GDM1 (cell line): ENCODE data around the gene CYP2U1.
"Not testable (repeated sequence)": the region's sequence is repeated elsewhere in the genome, so short reads cannot be mapped to it uniquely, and the experiment has no call there.

Experiments used
- DNase-seq: peaks from one replicate; lab custom pipeline; 2025; lab: John Stamatoyannopoulos, UW

CYP2U1 gene

GRCh38 chr4:107930821-107931774 is at the start of gene CYP2U1:
Gene CYP2U1, plus strand, starts transcription at chr4:107931549. Its CDS starts 95 bp downstream, at chr4:107931644.
- no peak for DNase-seq

- no peak for DNase-seq
These were observed 45.5 kb upstream of the CYP2U1 start for GRCh38 chr4:107885865-107886264.

GRCh38 chr4:107888237-107888636 is 43.1 kb upstream of the CYP2U1 start:
- no peak for DNase-seq

DNA sequence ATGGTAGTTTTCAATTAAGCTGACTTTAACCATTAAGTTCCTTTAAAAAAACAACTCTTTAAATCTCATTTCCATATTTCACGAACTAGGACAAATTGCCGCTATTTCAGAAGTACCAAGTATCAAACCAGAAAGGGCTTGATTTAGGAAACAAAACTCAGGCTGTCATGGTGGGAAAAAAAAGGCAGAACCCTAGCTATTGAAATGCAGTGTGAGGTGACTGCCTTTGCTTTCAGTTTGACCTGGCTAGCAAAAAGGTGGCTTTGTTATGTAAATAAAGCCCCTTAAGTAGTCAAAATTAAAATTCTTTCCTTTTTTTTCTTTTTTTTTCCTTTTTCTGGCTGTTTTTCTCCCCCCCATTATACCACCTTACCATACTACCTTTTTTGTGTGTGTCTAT is 40.6 kb upstream of the CYP2U1 start:
- DNase-seq: no peak

GRCh38 chr4:107891299-107891698 is 40.0 kb upstream of the CYP2U1 start:
- DNase-seq: no peak

DNA sequence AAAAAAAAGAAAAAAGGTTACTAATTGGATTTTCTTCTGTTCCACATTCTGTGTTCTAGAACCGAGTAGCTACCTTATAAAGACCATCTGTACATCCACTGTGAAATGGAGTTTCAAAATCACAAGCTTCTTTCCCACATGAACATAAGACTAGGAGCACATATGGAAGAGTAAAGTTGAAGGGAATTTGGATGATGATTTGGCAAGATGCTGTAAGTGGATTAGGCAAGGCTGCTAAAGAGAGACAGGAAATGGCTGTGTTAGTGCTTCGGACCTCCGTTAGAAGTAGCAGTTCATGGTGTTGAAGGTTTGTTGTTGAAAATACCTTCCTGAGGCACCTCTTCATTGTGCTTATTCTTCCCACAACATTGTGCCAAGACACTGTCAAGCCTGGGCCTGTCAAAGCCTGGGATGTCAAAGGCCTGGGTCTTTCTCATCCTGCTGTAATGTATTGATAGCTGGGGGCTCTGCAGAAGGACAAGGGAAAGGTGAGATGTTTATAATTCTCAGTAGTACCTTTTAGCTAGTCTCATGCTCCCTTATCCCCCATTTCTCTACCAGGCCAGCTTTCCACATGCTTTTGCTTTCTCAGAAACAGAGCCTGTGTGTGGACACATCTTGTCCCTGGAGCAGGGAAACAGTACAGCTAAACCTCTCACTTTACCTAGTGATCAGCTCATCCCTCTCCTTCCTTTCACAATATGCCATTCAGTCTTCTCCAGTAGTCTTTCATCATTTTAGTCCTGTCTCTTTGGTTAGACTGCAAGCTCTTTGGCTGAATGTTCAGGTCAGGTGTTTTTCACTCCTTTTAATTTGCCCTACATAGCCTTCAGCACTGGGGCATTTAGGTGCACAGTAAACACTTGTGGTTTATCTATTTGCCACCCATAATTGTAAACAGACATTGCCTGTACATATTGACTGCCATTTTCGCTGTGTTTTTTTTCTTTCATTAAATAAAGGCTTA is 37.9 kb upstream of the CYP2U1 start:
- no peak for DNase-seq

DNA sequence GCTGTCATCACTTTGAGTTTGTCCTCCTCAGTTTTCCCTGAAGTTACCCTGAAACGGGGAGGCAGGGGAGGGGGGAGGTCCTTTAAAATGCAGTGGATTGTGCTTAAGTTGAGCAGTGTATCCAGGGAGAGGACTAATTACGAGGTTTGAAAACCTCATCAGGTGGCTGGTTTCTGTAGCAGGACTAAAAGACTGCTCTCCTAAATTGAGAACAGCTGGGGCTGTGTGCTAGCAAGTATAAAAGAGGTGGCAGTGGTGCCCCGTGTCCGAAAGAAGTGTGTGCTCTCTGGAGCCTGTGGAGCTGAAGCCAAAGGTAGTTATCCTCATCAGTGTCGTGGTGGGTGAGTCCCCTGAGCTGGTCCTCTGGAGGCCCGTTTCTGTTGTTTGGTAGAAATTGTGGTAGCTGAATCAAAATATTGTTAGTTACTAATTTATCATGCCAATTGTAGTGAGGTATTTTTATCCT is 37.2 kb upstream of the CYP2U1 start:
- DNase-seq: no peak

DNA sequence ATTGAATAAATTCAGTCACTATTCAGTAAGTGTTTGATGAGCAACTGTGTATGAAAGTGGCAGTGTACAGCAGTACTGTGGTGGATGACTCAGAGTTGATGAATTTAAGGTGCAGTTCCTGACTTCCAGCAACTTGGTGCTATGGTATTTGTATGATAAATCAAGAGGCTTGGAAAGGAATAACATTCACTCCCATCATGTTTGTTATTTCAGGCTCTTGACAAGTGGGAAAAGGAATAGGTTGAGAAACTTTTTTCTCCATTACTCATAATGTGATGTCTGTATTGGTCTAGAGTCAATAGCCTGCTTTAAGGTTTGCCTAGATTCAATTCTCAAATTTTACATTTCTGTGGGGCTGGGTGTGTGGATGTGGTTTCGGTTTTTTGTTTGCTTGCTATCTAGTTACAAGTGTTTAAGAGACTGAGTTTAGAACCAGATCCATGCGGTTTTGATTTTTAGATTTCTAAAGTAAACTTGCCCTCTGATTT is 35.1 kb upstream of the CYP2U1 start:
- no peak for DNase-seq

DNA sequence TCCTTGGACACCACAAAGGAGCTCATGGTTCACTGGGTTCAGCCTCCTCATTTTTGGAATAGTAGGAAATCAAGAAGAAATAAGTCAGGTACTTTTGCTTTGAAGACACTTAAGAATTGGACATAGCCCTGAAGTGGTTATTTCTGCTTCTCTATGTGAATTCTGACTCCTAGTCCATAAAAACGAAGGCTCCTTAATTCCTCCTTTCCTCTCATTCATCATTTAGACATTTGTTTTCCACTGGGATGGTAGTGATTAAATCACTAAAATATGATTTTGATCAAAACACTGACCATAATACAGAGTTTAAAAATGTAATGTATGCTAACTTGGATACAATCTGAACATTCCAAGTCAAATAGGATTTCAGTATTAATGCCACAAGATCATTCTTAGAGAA is 34.7 kb upstream of the CYP2U1 start:
- DNase-seq: no peak

GRCh38 chr4:107897823-107898222 is 33.5 kb upstream of the CYP2U1 start:
- DNase-seq: no peak

- DNase-seq: no peak
These were observed 31.3 kb upstream of the CYP2U1 start for GRCh38 chr4:107900067-107900466.

GRCh38 chr4:107900508-107900907 is 30.8 kb upstream of the CYP2U1 start:
- DNase-seq: no peak

GRCh38 chr4:107901213-107901934 is 30.0 kb upstream of the CYP2U1 start:
- DNase-seq: no peak

DNA sequence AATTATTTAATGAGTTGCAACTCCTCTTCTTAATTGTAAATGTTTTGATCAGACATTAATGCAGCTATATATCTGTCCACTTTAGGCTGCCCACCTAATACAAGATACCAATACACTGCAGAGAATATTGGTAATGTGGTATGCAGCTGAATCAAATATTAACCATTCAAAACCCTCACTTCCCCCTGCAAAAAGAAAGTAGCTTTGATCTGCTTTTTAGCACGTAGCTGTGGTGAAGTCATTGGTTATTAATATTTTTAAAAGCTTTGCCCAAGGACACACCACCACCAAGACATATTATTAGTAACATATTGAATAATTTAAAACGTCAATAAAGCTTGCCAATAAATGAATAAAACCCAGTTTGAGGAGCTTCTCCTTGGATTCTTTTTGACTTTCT is 28.6 kb upstream of the CYP2U1 start:
- DNase-seq: no peak

- DNase-seq: not testable (repeated sequence)
These were observed 26.3 kb upstream of the CYP2U1 start for GRCh38 chr4:107905082-107905481.

DNA sequence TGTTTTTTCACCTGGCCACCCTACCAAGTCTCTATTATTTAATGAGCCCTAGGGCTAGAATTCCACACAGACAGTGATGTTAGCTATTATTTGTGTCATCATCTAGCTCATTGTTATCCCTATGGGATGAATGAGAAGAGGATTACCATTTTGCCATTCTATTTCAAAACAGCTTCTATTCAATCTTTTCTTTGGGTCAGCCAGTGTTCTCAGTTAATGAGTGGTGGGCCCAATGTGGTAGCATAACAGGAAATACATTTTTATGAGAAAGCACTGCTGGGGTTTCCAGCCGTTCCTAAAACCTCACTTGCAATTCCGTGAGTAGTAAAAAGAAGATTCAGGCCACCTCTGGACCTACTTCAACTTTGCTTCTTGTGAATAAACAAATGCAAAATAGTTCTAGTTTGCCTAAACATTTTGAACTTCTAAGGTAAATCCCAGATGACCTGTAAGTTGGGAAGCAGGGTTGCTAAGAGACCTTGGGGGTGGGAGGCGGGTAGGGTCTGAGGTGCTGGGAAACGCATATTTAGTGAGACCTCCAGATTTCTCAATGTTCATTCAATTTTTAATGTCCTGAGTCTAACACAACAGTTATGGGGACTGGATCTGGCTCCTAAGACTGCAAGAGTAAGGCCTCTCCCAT is 24.8 kb upstream of the CYP2U1 start:
- DNase-seq: no peak

- DNase-seq: no peak
These were observed 23.0 kb upstream of the CYP2U1 start for GRCh38 chr4:107908377-107908776.

DNA sequence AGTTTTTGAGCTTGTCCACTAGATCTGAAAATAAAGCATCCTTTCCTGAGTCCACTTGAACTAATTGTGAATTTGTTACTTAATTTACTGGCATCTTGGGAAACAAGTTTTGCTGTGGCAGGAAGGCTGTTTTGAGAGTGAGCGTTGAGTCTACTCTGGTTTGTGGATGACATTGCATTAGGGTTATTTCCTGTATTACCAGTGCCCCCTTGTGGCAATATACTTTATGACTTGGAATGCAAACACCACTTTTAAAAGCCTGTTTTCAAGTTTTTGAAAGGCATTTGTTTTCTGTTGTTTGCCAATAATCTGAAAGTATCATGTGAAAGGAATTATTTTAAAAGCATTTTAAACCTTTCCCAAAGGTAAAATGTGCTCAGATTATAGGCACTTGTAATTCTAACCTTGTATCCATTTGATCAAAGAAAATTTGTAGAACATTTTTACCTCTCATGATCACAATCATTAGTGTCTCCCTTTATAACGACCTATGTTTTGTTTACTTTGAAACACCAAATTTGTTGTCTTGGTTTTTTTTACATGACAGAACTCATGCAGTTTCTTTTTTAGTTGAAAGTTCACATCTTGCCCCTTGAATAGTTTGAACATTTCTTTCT is 18.0 kb upstream of the CYP2U1 start:
- peak; percentile 18 for DNase-seq

DNA sequence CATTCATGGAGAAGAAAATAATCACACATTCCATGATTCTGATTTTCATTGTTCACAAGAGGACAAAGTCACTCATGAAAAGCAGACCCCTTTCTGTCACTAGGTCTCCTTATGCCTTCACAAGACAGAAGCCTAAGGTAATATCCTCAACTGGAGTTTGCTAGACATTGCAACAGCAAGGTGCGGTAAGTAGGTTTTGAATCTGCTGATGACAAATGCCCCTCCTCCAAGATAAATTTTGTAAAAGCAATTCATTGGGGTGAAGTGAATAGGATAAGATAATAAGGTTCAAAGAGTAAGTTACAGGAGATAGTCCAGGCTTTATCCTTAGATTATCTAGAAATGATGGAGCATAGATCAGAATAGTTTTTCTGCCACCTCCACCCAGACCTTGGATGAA is 16.1 kb upstream of the CYP2U1 start:
- DNase-seq: no peak

GRCh38 chr4:107916623-107917022 is 14.7 kb upstream of the CYP2U1 start:
- no peak for DNase-seq

DNA sequence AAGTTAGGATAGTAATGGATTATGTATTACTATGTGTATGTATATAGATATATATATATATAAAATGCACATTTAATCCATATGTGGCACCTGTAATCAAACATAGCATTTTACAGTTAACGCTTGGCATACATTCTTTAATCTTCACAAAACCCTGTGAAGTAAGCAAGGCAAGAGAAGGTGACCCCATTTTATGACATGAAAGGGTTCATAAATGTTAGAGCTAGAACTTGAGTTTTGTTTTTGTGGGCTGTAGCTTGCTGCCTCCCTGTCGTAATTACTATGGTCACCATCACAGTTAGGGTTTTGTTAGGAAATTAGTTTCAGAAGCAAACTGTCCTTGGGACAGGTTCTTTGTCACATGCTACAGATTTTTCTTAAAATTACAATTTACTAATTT is 13.8 kb upstream of the CYP2U1 start:
- no peak for DNase-seq
